Thymus (tissue), 11 donors: ENCODE data around the gene XIRP2. TPM values are rescaled to one million over a fixed set of nuclear protein-coding genes. Genes with fewer than 3 reads are reported as not detected.

Experiments
- DNase-seq, 9 donors: peaks; one replicate each; pipeline ENCODE4 v3.0.0-alpha.2; 2013; ENCODE audit warnings: low spot score in 9 of 9, low read depth in 6 of 9, missing footprints in 1 of 9
- H3K27ac ChIP-seq, 2 donors: one replicate each; pipeline ENCODE4 v1.5.1; 2013; ENCODE audit warnings: control low read depth in 1 of 2, low read depth in 1 of 2, low read length in 1 of 2, mild to moderate bottlenecking in 1 of 2, moderate library complexity in 1 of 2
- H3K27me3 ChIP-seq, 2 donors: one replicate each; pipeline ENCODE4 v1.5.1; 2013; ENCODE audit warnings: low read length in 1 of 2; ENCODE audit not compliant: control insufficient read depth in 2 of 2, insufficient read depth in 1 of 2
- H3K36me3 ChIP-seq, 2 donors: one replicate each; pipeline ENCODE4 v1.5.1; 2013; ENCODE audit warnings: low read length in 1 of 2, mild to moderate bottlenecking in 1 of 2, moderate library complexity in 1 of 2; ENCODE audit not compliant: control insufficient read depth in 2 of 2, insufficient read depth in 2 of 2
- H3K4me1 ChIP-seq, 2 donors: one replicate each; pipeline ENCODE4 v1.5.1; 2013; ENCODE audit warnings: low read length in 2 of 2; ENCODE audit not compliant: control insufficient read depth in 2 of 2, insufficient read depth in 2 of 2
- H3K4me3 ChIP-seq, 2 donors: one replicate each; pipeline ENCODE4 v1.5.1; 2013; ENCODE audit warnings: low read length in 2 of 2, control low read depth in 1 of 2, mild to moderate bottlenecking in 1 of 2
- H3K9me3 ChIP-seq, 2 donors: one replicate each; pipeline ENCODE4 v1.5.1; 2013; ENCODE audit warnings: low read length in 1 of 2, mild to moderate bottlenecking in 1 of 2; ENCODE audit not compliant: control insufficient read depth in 2 of 2, insufficient read depth in 1 of 2
- WGBS: extraction: QIAGEN DNeasy Blood & Tissue Kit; methylation state at CpG from one replicate; pipeline ENCODE4 v1.1.7; 2013; 5-methylcytosine and 5-hydroxymethylcytosine counted together
- polyA plus RNA-seq: library from polyadenylated mRNA; stranded (reverse); fragments of 200-250 nt; gene quantifications from one replicate; pipeline ENCODE4 v1.2.3, GENCODE V29; 2013
- total RNA-seq: library from RNA; stranded (reverse); fragments of 120-200 nt; gene quantifications from one replicate; pipeline ENCODE4 v1.2.4, GENCODE V29; 2013
- donor health status: healthy.

The XIRP2 gene
- total and polyA plus RNA-seq, 2 donors = 0.14 to 0.21 TPM

DNA sequence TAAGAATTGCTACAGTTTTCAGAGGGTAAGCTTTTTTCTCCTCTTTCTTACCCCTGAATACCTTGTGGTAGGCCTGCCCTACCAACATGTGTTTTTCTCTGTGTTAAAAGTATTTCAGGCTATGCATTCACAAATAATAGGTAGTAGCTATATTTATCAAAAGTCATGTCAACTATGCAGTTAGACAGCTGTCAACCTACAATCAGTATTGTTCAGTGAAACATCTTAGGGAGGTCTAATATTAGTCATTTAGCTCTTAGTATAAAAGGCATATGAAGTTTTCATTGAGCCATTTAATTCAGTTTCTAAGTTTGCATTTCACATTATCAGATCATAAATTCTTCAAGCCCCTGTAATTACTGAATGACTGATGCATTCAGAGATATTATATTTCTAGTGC lies 36.7 kb downstream of the XIRP2 start:
- no peak overlapping the region for H3K27ac ChIP-seq
- H3K9me3 ChIP-seq = no peaks in the 10 kb centered on the region
- no peaks in the 10 kb centered on the region for H3K36me3 ChIP-seq
- no peak for DNase-seq
- no peaks in the 10 kb centered on the region for H3K27me3 ChIP-seq
- no peaks in the 10 kb centered on the region for H3K4me1 ChIP-seq
- no peak overlapping the region for H3K4me3 ChIP-seq

DNA sequence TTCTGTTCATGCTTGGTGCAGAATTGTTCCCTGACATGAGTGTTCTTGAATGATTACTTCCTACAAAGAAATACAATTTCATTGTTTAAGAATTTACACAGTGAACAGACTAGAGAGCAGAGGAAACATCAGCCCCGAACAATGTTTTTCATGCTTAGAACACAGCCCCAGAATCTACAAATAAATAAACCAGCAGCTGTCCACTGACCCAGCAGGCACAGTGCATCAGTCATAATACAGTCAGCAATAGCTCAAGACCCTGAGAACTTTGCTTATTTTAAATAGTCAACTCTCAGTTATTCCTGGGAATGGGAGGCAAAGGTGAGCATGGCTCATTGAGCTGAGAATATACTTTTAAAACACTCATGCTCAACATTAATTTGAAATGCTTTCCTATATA lies 38.4 kb downstream of the XIRP2 start:
- no peak overlapping the region for H3K4me3 ChIP-seq
- no peak overlapping the region for H3K27ac ChIP-seq
- no peaks in the 10 kb centered on the region for H3K27me3 ChIP-seq
- no peak for DNase-seq
- H3K4me1 ChIP-seq = no peaks in the 10 kb centered on the region
- H3K9me3 ChIP-seq = no peaks in the 10 kb centered on the region
- H3K36me3 ChIP-seq = no peaks in the 10 kb centered on the region
- 99% methylated on average over 1 of the region's 1 CpG for WGBS

DNA sequence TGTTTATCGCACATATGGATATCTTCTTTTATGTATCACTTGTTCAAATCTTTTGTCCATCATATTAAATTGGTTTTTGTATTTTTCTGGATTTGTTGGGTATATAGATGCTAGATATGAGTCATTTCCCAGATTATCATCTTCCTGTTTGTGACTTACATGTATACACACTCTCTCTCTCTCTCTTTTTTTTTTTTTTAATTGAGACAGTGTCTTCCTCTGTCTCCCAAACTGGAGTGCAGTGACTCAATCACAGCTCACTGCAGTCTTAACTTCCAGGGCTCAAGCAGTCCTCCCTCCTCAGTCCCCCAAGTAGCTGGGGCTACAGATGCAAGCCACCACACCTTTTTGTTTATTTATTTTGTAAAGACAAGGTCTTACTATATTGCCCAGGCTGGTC lies 43.8 kb downstream of the XIRP2 start:
- H3K4me1 ChIP-seq = no peaks in the 10 kb centered on the region
- H3K9me3 ChIP-seq = no peaks in the 10 kb centered on the region
- H3K4me3 ChIP-seq = no peak overlapping the region
- no peak for DNase-seq
- WGBS = 97% methylated on average over 1 of the region's 1 CpG
- H3K36me3 ChIP-seq = no peaks in the 10 kb centered on the region
- H3K27ac ChIP-seq = no peak overlapping the region
- no peaks in the 10 kb centered on the region for H3K27me3 ChIP-seq

DNA sequence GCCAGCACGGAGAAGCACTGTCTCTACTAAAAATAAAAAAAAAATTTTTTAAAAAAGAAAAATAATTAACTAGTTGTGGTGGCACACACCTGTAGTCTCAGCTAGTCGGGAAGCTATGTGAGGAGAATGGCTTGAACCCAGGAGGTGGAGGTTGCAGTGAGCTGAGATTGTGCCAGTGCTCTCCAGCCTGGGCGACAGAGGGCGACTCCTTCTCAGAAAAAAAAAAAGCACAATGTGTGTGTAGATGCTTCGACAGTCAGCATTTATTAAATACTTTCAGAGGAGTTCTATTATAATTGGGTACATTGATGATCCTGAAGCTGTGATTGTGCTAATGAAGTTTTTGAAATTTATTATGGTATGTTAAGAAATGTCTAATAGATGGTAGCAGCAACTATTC lies 46.5 kb downstream of the XIRP2 start:
- WGBS = 94% methylated on average over 5 of the region's 5 CpGs
- no peaks in the 10 kb centered on the region for H3K27me3 ChIP-seq
- no peak overlapping the region for H3K27ac ChIP-seq
- H3K4me3 ChIP-seq = no peak overlapping the region
- H3K9me3 ChIP-seq = no peaks in the 10 kb centered on the region
- DNase-seq = no peak
- H3K36me3 ChIP-seq = no peaks in the 10 kb centered on the region
- no peaks in the 10 kb centered on the region for H3K4me1 ChIP-seq

GRCh38 chr2:166942377-166942776 lies 54.1 kb downstream of the XIRP2 start:
- Histone ChIP-seq H3K4me1 (no peaks in the 10 kb centered on the region), H3K9me3 (no peaks in the 10 kb centered on the region), H3K27ac (no peak overlapping the region), H3K4me3 (no peak overlapping the region), H3K27me3 (no peaks in the 10 kb centered on the region), H3K36me3 (no peaks in the 10 kb centered on the region)
- DNase-seq = no peak
- 96% methylated on average over 1 of the region's 1 CpG for WGBS

GRCh38 chr2:166944909-166945308 lies 56.6 kb downstream of the XIRP2 start:
- Histone ChIP-seq H3K4me3 (no peak overlapping the region), H3K36me3 (no peaks in the 10 kb centered on the region), H3K27me3 (no peaks in the 10 kb centered on the region), H3K27ac (no peak overlapping the region), H3K9me3 (no peaks in the 10 kb centered on the region), H3K4me1 (no peaks in the 10 kb centered on the region)
- no peak for DNase-seq
- WGBS = 96% methylated on average over 1 of the region's 1 CpG

- Histone ChIP-seq H3K27ac (no peak overlapping the region), H3K9me3 (no peaks in the 10 kb centered on the region), H3K36me3 (no peaks in the 10 kb centered on the region), H3K4me3 (no peak overlapping the region), H3K27me3 (no peaks in the 10 kb centered on the region), H3K4me1 (peaks cover 0 to 3% of the 10 kb centered on the region in 2 donors)
- 37% methylated on average over 3 of the region's 3 CpGs for WGBS
- DNase-seq = peak in 3 of 9 donors; percentile 2 to 38 (median 4)
Measured at GRCh38 chr2:166957686-166958085, 69.4 kb downstream of the XIRP2 start.

- Histone ChIP-seq H3K27ac (no peak overlapping the region), H3K9me3 (no peaks in the 10 kb centered on the region), H3K36me3 (no peaks in the 10 kb centered on the region), H3K4me3 (no peak overlapping the region), H3K27me3 (no peaks in the 10 kb centered on the region), H3K4me1 (peaks cover 0 to 3% of the 10 kb centered on the region in 2 donors)
- no peak for DNase-seq
- WGBS = 93% methylated on average over 4 of the region's 4 CpGs
Measured at GRCh38 chr2:166958986-166959481, 70.8 kb downstream of the XIRP2 start.

GRCh38 chr2:166959556-166959955 lies 71.3 kb downstream of the XIRP2 start:
- H3K4me1 ChIP-seq = peaks cover 0 to 3% of the 10 kb centered on the region in 2 donors
- 79% methylated on average over 1 of the region's 1 CpG for WGBS
- no peak for DNase-seq
- no peaks in the 10 kb centered on the region for H3K36me3 ChIP-seq
- no peak overlapping the region for H3K27ac ChIP-seq
- no peaks in the 10 kb centered on the region for H3K27me3 ChIP-seq
- H3K9me3 ChIP-seq = no peaks in the 10 kb centered on the region
- H3K4me3 ChIP-seq = no peak overlapping the region
